Loucy (cell line): ENCODE data around the gene ZNF521.

Experiments
- H2AFZ ChIP-seq: fragments of 200-600 bp; sonication (generic); 2 replicates; pipeline ENCODE4 v1.6.0; 2016; ENCODE audit warnings: antibody characterized with exemption, mild to moderate bottlenecking, low read length, moderate library complexity
- H3F3A ChIP-seq: fragments of 200-600 bp; 2 replicates; pipeline ENCODE4 v1.6.0; 2016; ENCODE audit warnings: antibody characterized with exemption, low read depth, mild to moderate bottlenecking
- H3K27me3 ChIP-seq: fragments of 200-600 bp; sonication (generic); 2 replicates; pipeline ENCODE4 v1.6.1; 2014; ENCODE audit warnings: low read length, mild to moderate bottlenecking; ENCODE audit not compliant: insufficient read depth, poor library complexity, severe bottlenecking
- H3K36me3 ChIP-seq: fragments of 200-600 bp; sonication (generic); 2 replicates; pipeline ENCODE4 v1.6.1; 2016; ENCODE audit warnings: low read length; ENCODE audit not compliant: insufficient read depth
- H3K4me1 ChIP-seq: fragments of 200-600 bp; sonication (generic); 2 replicates; pipeline ENCODE4 v1.5.1; 2014; ENCODE audit warnings: low read length, mild to moderate bottlenecking; ENCODE audit not compliant: insufficient read depth, poor library complexity, severe bottlenecking
- H3K4me2 ChIP-seq: fragments of 200-600 bp; sonication (generic); 2 replicates; pipeline ENCODE4 v1.6.0; 2014; ENCODE audit warnings: antibody characterized with exemption, low read length, low read depth, mild to moderate bottlenecking; ENCODE audit not compliant: poor library complexity, severe bottlenecking
- H3K4me3 ChIP-seq: fragments of 200-600 bp; sonication (generic); 2 replicates; pipeline ENCODE4 v1.5.1; 2014; ENCODE audit warnings: low read length, mild to moderate bottlenecking, mixed read lengths; ENCODE audit not compliant: poor library complexity, severe bottlenecking
- H3K79me2 ChIP-seq: fragments of 200-600 bp; sonication (generic); 2 replicates; pipeline ENCODE4 v1.6.1; 2014; ENCODE audit warnings: low read length; ENCODE audit not compliant: insufficient read depth
- H3K9ac ChIP-seq: fragments of 200-600 bp; sonication (generic); 2 replicates; pipeline ENCODE4 v1.6.0; 2014; ENCODE audit warnings: mild to moderate bottlenecking, low read depth, low read length, moderate library complexity; ENCODE audit not compliant: poor library complexity, severe bottlenecking
- H3K9me2 ChIP-seq: fragments of 200-600 bp; sonication (generic); replicated peaks from 2 replicates; pipeline ENCODE4 v1.6.1; 2016; ENCODE audit warnings: low read depth, low read length, mixed read lengths
- H3K9me3 ChIP-seq: fragments of 200-600 bp; sonication (generic); 2 replicates; pipeline ENCODE4 v1.6.1; 2014; ENCODE audit warnings: mild to moderate bottlenecking, antibody characterized with exemption, low read length, low read depth; ENCODE audit not compliant: insufficient read depth
- H4K20me1 ChIP-seq: fragments of 200-600 bp; sonication (generic); 2 replicates; pipeline ENCODE4 v1.6.0; 2014; ENCODE audit warnings: antibody characterized with exemption, low read length, mild to moderate bottlenecking; ENCODE audit not compliant: insufficient read depth, poor library complexity, severe bottlenecking
- EZH2phosphoT487 ChIP-seq: fragments of 200-600 bp; IDR thresholded peaks from 2 replicates; pipeline ENCODE4 v1.6.1; 2018; ENCODE audit warnings: antibody characterized with exemption, mild to moderate bottlenecking, moderate library complexity, borderline replicate concordance
- TF ChIP-seq, protein P1 (sequence below): fragments of 200-600 bp; sonication (generic); conservative IDR thresholded peaks from 2 replicates; pipeline ENCODE4 v1.5.1; 2014; ENCODE audit warnings: mild to moderate bottlenecking, antibody characterized with exemption, low read length

The ZNF521 gene

DNA sequence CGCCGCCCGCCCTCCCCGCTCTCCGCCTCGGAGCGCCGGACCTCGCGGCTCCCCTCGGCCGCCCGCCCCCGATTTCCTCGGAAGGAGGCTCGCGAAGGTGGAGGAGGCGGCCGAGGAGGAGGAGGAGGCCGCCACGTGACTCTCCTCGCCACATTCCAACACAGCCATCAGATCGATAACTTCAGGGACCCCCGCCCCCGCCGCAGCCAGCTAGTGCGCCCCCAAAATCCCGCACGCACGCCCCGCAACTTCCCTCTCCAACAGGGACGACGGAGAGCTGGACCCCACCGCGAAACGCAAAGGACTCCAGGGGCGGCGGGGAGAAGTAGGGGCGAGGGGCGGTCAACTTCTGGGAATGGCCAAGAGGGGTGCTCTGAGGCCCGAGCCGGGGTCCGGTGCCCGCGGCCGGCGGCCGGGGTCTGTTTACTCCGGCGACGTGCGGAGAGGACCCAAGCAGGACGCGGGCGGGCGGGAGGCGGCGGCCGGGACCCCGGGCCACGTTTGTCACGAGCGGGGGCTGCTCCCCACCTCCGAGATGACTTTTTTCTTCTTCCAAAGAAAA lies 2.0 kb downstream of the ZNF521 start:
- Histone ChIP-seq H3K36me3 (no peaks in the 10 kb centered on the region), H3K4me3 (peak overlapping the region; percentile 99), H2AFZ (no peak overlapping the region), H4K20me1 (peaks cover 3% of the 10 kb centered on the region), H3K4me2 (peak overlapping the region; percentile 82), H3K27me3 (no peaks in the 10 kb centered on the region), H3F3A (0 out of 2 replicates have a peak, but pooled peaks cover 8% of the 10 kb centered on the region), H3K79me2 (peaks cover 67% of the 10 kb centered on the region), H3K9me3 (no peaks in the 10 kb centered on the region), H3K4me1 (peaks cover 63% of the 10 kb centered on the region), H3K9me2 (no peaks in the 10 kb centered on the region), H3K9ac (no peak overlapping the region)
- TF ChIP-seq EZH2phosphoT487 = no peak
- TF ChIP-seq, protein P1, sequence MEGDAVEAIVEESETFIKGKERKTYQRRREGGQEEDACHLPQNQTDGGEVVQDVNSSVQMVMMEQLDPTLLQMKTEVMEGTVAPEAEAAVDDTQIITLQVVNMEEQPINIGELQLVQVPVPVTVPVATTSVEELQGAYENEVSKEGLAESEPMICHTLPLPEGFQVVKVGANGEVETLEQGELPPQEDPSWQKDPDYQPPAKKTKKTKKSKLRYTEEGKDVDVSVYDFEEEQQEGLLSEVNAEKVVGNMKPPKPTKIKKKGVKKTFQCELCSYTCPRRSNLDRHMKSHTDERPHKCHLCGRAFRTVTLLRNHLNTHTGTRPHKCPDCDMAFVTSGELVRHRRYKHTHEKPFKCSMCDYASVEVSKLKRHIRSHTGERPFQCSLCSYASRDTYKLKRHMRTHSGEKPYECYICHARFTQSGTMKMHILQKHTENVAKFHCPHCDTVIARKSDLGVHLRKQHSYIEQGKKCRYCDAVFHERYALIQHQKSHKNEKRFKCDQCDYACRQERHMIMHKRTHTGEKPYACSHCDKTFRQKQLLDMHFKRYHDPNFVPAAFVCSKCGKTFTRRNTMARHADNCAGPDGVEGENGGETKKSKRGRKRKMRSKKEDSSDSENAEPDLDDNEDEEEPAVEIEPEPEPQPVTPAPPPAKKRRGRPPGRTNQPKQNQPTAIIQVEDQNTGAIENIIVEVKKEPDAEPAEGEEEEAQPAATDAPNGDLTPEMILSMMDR = no peak

DNA sequence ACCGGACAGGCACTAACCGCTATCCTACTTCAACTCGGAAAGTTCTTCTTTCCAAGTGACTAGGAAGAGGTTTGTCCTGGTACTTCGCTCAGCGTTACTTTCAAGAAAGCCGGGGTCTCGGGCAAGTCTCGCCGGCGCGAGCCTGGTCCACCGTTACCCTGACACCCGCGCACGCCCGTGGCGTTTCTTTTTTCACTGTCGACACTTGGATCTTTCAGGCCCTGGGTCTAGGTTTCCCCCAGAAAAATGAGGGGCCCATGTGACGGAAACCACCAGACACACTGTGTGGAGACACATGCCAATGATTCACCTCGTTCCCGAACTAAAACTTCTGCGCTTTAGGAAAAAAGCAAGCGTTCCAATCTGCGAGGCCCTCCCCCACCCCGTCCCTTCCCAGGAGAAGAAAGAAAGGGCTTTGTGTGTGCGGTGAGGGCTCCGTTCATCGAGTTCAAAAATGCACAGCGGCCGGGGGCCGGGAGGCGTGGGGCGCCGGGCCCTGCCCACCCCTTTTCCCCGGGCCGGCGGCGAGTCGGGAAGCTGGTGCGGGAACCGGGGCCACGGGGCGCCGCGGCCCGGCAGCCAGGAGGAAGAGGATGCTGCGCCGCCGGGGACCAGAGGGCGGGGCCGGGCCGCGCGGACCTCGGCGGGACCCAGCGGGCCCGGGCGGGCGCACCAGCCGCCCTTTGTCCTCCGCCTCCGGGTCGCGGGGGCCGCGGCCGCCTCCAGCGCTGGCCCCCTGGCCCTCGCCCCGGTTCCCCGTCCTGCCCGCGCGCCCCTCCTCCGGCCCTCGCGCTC lies 2.6 kb downstream of the ZNF521 start:
- H3K36me3 ChIP-seq = no peaks in the 10 kb centered on the region
- TF ChIP-seq EZH2phosphoT487 = no peak
- TF ChIP-seq, protein P1 = no peak
- H3K9ac ChIP-seq = peak overlapping the region; percentile 5
- H3K4me2 ChIP-seq = peak overlapping the region; percentile 64
- 0 out of 2 replicates have a peak, but pooled peaks cover 8% of the 10 kb centered on the region for H3F3A ChIP-seq
- H3K9me2 ChIP-seq = no peaks in the 10 kb centered on the region
- H3K79me2 ChIP-seq = peaks cover 74% of the 10 kb centered on the region
- H3K4me1 ChIP-seq = peaks cover 70% of the 10 kb centered on the region
- H2AFZ ChIP-seq = no peak overlapping the region
- H3K27me3 ChIP-seq = no peaks in the 10 kb centered on the region
- H3K9me3 ChIP-seq = no peaks in the 10 kb centered on the region
- H4K20me1 ChIP-seq = peaks cover 3% of the 10 kb centered on the region
- peak overlapping the region; percentile 60 for H3K4me3 ChIP-seq

DNA sequence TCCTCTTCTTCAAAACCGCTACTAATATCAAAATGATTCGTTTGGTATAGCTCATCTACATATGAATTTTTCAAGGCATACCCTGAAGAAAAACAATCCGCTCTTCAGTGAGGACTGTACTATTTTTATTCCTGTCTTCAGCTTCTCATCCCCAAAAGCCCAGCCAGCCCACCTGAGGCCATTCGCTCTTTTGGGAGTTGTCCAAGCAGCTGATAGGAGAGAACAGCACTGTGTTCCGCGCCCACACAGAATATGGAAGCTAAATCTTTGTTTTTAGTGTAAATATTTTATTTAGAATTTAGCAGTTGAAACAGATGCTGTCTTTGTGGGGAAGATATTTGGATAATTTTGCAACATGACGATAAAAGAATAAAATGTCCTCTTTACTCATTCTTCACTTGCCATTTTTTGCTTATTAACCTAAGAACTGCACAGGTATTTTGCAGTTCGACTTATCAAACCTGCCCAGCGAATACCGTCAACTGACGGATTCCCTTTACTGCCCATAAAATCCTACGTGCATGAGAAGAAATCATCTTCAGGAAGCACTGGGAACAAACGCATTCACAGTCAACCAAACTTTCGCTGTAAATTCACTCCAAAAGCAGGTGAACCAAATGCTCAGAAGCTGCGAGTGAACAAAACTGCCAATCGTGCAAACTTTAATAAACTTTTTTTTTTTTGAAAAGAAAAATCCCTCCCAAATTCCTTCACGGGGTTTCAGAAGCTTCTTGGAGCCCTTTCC lies 3.4 kb downstream of the ZNF521 start:
- H4K20me1 ChIP-seq = peaks cover 3% of the 10 kb centered on the region
- H3F3A ChIP-seq = 0 out of 2 replicates have a peak, but pooled peaks cover 8% of the 10 kb centered on the region
- H3K4me1 ChIP-seq = peaks cover 67% of the 10 kb centered on the region
- H3K9ac ChIP-seq = peak overlapping the region; percentile 37
- H3K36me3 ChIP-seq = no peaks in the 10 kb centered on the region
- H3K79me2 ChIP-seq = peaks cover 80% of the 10 kb centered on the region
- peak overlapping the region; percentile 60 for H3K4me3 ChIP-seq
- no peaks in the 10 kb centered on the region for H3K9me3 ChIP-seq
- no peak for TF ChIP-seq EZH2phosphoT487
- TF ChIP-seq, protein P1 = no peak
- H3K4me2 ChIP-seq = peak overlapping the region; percentile 64
- H3K9me2 ChIP-seq = no peaks in the 10 kb centered on the region
- no peak overlapping the region for H2AFZ ChIP-seq
- no peaks in the 10 kb centered on the region for H3K27me3 ChIP-seq
